Dedifferentiated amniotic fluid mesenchymal stem cell (primary cell): ENCODE measurements around the gene SLC66A2.
"Not testable (repeated sequence)": the region's sequence is repeated elsewhere in the genome, so short reads cannot be mapped to it uniquely, and the experiment has no call there.

Experiments used
- DNase-seq: peaks from one replicate; pipeline ENCODE4 v3.0.0-alpha.2; 2016; ENCODE audit errors: extremely low spot score

Gene SLC66A2

GRCh38 chr18:79881695-79882094 is 69.8 kb downstream of the SLC66A2 start:
- no peak for DNase-seq

- no peak for DNase-seq
Measured at GRCh38 chr18:79879566-79879965, 71.9 kb downstream of the SLC66A2 start.

GRCh38 chr18:79878741-79879378 is 72.6 kb downstream of the SLC66A2 start:
- DNase-seq: no peak

- not testable (repeated sequence) for DNase-seq
Measured at GRCh38 chr18:79878246-79878645, 73.2 kb downstream of the SLC66A2 start.

GRCh38 chr18:79877163-79878091 is 74.0 kb downstream of the SLC66A2 start:
- DNase-seq: no peak

GRCh38 chr18:79876497-79876896 is 75.0 kb downstream of the SLC66A2 start:
- DNase-seq: no peak

- DNase-seq: no peak
Measured at GRCh38 chr18:79875931-79876461, 75.5 kb downstream of the SLC66A2 start.

GRCh38 chr18:79875531-79875919 is 75.9 kb downstream of the SLC66A2 start:
- no peak for DNase-seq

GRCh38 chr18:79874553-79875530 is 76.6 kb downstream of the SLC66A2 start:
- no peak for DNase-seq

- no peak for DNase-seq
Measured at GRCh38 chr18:79873449-79874110, 77.9 kb downstream of the SLC66A2 start.

- DNase-seq: no peak
Measured at GRCh38 chr18:79872527-79873444, 78.7 kb downstream of the SLC66A2 start.

GRCh38 chr18:79871481-79872091 is 79.9 kb downstream of the SLC66A2 start:
- no peak for DNase-seq

GRCh38 chr18:79871026-79871390 is 80.4 kb downstream of the SLC66A2 start:
- no peak for DNase-seq

- DNase-seq: no peak
Measured at GRCh38 chr18:79870301-79871025, 81.0 kb downstream of the SLC66A2 start.

GRCh38 chr18:79869591-79870300 is 81.7 kb downstream of the SLC66A2 start:
- DNase-seq: no peak

GRCh38 chr18:79868811-79869541 is 82.5 kb downstream of the SLC66A2 start:
- no peak for DNase-seq

GRCh38 chr18:79868168-79868784 is 83.2 kb downstream of the SLC66A2 start:
- DNase-seq: no peak
